GM23248 (cell line): ENCODE measurements around the gene C9orf72. TPM values are rescaled to one million over a fixed set of nuclear protein-coding genes. Genes with fewer than 3 reads are reported as not detected.
"Not testable (repeated sequence)": the region's sequence is repeated elsewhere in the genome, so short reads cannot be mapped to it uniquely, and the experiment has no call there.

Source experiments
- DNase-seq: peaks from one replicate; pipeline ENCODE4 v3.0.0-alpha.2; 2015
- H2AFZ ChIP-seq: fragments of 200-600 bp; sonication (generic); 2 replicates; pipeline ENCODE4 v1.6.1; 2016; ENCODE audit warnings: antibody characterized with exemption
- H3F3A ChIP-seq: fragments of 200-600 bp; sonication (generic); 2 replicates; pipeline ENCODE4 v1.6.1; 2016; ENCODE audit warnings: mild to moderate bottlenecking, antibody characterized with exemption, mixed run types; ENCODE audit not compliant: insufficient read depth
- H3K27ac ChIP-seq: fragments of 200-600 bp; sonication (generic); 2 replicates; pipeline ENCODE4 v1.5.1; 2016; ENCODE audit warnings: mild to moderate bottlenecking
- H3K27me3 ChIP-seq: fragments of 200-600 bp; sonication (generic); replicated peaks from 2 replicates; pipeline ENCODE4 v1.6.1; 2016; ENCODE audit warnings: mild to moderate bottlenecking; ENCODE audit not compliant: insufficient read depth
- H3K36me3 ChIP-seq: fragments of 200-600 bp; sonication (generic); 2 replicates; pipeline ENCODE4 v1.6.1; 2016; ENCODE audit warnings: low read depth, mild to moderate bottlenecking
- H3K4me1 ChIP-seq: fragments of 200-600 bp; sonication (generic); 2 replicates; pipeline ENCODE4 v1.6.1; 2016; ENCODE audit warnings: mild to moderate bottlenecking; ENCODE audit not compliant: insufficient read depth
- H3K4me2 ChIP-seq: fragments of 200-600 bp; sonication (generic); one replicate; pipeline ENCODE4 v1.6.1; 2016; ENCODE audit warnings: mild to moderate bottlenecking; ENCODE audit not compliant: unreplicated experiment
- H3K4me3 ChIP-seq: fragments of 200-600 bp; sonication (generic); 2 replicates; pipeline ENCODE4 v1.5.1; 2016; ENCODE audit warnings: mild to moderate bottlenecking
- H3K79me2 ChIP-seq: fragments of 200-600 bp; sonication (generic); 2 replicates; pipeline ENCODE4 v1.6.1; 2016; ENCODE audit warnings: mild to moderate bottlenecking; ENCODE audit not compliant: insufficient read depth
- H3K9ac ChIP-seq: fragments of 200-600 bp; sonication (generic); 2 replicates; pipeline ENCODE4 v1.6.1; 2016; ENCODE audit warnings: mild to moderate bottlenecking
- H3K9me2 ChIP-seq: fragments of 200-600 bp; sonication (generic); 2 replicates; pipeline ENCODE4 v1.6.1; 2016; ENCODE audit warnings: mixed run types, mild to moderate bottlenecking, moderate library complexity; ENCODE audit not compliant: insufficient read depth
- H3K9me3 ChIP-seq: fragments of 200-600 bp; sonication (generic); one replicate; pipeline ENCODE4 v1.6.1; 2017; ENCODE audit warnings: low read depth
- H4K20me1 ChIP-seq: fragments of 200-600 bp; sonication (generic); 2 replicates; pipeline ENCODE4 v1.6.0; 2016; ENCODE audit not compliant: insufficient read depth
- EZH2 ChIP-seq: fragments of 200-600 bp; sonication (generic); IDR thresholded peaks from 2 replicates; pipeline ENCODE4 v1.6.1; 2018; ENCODE audit warnings: antibody characterized with exemption, mild to moderate bottlenecking; ENCODE audit not compliant: insufficient read depth, poor library complexity, severe bottlenecking
- EZH2phosphoT487 ChIP-seq: fragments of 200-600 bp; sonication (generic); IDR thresholded peaks from 2 replicates; pipeline ENCODE4 v1.6.1; 2018; ENCODE audit warnings: antibody characterized with exemption, moderate library complexity, mild to moderate bottlenecking, low read depth; ENCODE audit not compliant: insufficient read depth
- WGBS, 2 experiments: methylation state at CpG; one replicate each; pipeline ENCODE4 v1.1.6; 2015 to 2017; ENCODE audit warnings: low lambda C conversion rate in 2 of 2, low coverage in 1 of 2; ENCODE audit errors: missing lambda C conversion rate in 2 of 2; 5-methylcytosine and 5-hydroxymethylcytosine counted together
- in situ Hi-C: fragments of 300-500 bp; cut with MboI; formaldehyde crosslinking; loops from 2 replicates; pipeline ENCODE4 v1.15.0; 2020
- polyA plus RNA-seq: library from polyadenylated mRNA; unstranded; fragments of >200 nt; fragmentation: Nextera tagmentation; extraction: Ambion mirVana; gene quantifications from 2 replicates; pipeline ENCODE4 v1.2.1, GENCODE V29; 2016
- total RNA-seq: library from RNA; depleted of rRNA; stranded (reverse); fragments of >200 nt; shearing (Covaris generic); gene quantifications from 2 replicates; pipeline ENCODE4 v1.2.3, GENCODE V29; 2014; rRNA removed

The C9orf72 gene
- total and polyA plus RNA-seq, 2 experiments from 2014 or later, result 3.3 to 4.0 TPM

GRCh38 chr9:27504259-27504658, 69.0 kb downstream of the C9orf72 start:
- Histone ChIP-seq H3K27ac (no peak overlapping the region), H2AFZ (no peak overlapping the region), H3K9me2 (no peaks in the 10 kb centered on the region), H3K9ac (no peak overlapping the region), H3K27me3 (no peaks in the 10 kb centered on the region), H3K9me3 (no peaks in the 10 kb centered on the region), H3K4me3 (no peak overlapping the region), H4K20me1 (no peaks in the 10 kb centered on the region), H3K4me2 (no peak overlapping the region), H3K36me3 (no peaks in the 10 kb centered on the region), H3F3A (0 out of 2 replicates have a peak, but pooled peaks cover 4% of the 10 kb centered on the region), H3K4me1 (peaks cover 3% of the 10 kb centered on the region), H3K79me2 (no peaks in the 10 kb centered on the region)
- no peak for TF ChIP-seq EZH2phosphoT487
- in situ Hi-C loops, result no loop called here
- DNase-seq, result no peak

- Histone ChIP-seq H3K4me1 (peaks cover 6% of the 10 kb centered on the region), H3K27ac (no peak overlapping the region), H3K79me2 (no peaks in the 10 kb centered on the region), H3K36me3 (no peaks in the 10 kb centered on the region), H4K20me1 (no peaks in the 10 kb centered on the region), H3K9me3 (no peaks in the 10 kb centered on the region), H3K27me3 (no peaks in the 10 kb centered on the region), H3F3A (0 out of 2 replicates have a peak, but pooled peaks cover 6% of the 10 kb centered on the region), H3K9ac (no peak overlapping the region), H3K9me2 (no peaks in the 10 kb centered on the region), H3K4me3 (no peak overlapping the region), H3K4me2 (no peak overlapping the region), H2AFZ (no peak overlapping the region)
- WGBS, 2 experiments, result 58 to 71% methylated on average over 4 of the region's 4 CpGs
- DNase-seq, result no peak
- in situ Hi-C loops, result no loop called here
- TF ChIP-seq EZH2phosphoT487 (no peak), EZH2 (no peak)
Observed at GRCh38 chr9:27503623-27504022, 69.7 kb downstream of the C9orf72 start.

- H3K4me1 ChIP-seq, H2AFZ ChIP-seq, H3K27me3 ChIP-seq, H3K4me2 ChIP-seq, H3K9me2 ChIP-seq, H3K4me3 ChIP-seq, H3K27ac ChIP-seq, H3K9ac ChIP-seq, H4K20me1 ChIP-seq, H3F3A ChIP-seq, H3K9me3 ChIP-seq, H3K36me3 ChIP-seq, in situ Hi-C loops, DNase-seq, H3K79me2 ChIP-seq: not testable (repeated sequence)
- 79 to 87% methylated on average over 3 of the region's 3 CpGs for WGBS, 2 experiments
Observed at GRCh38 chr9:27500902-27501301, 72.4 kb downstream of the C9orf72 start.

- Histone ChIP-seq H3K79me2 (no peaks in the 10 kb centered on the region), H3K9ac (no peak overlapping the region), H2AFZ (0 out of 2 replicates have a peak overlapping the region, but pooled peaks have one; percentile 7), H3K4me3 (no peak overlapping the region), H3K27me3 (no peaks in the 10 kb centered on the region), H3K27ac (no peak overlapping the region), H3K9me2 (0 out of 2 replicates have a peak, but pooled peaks cover 3% of the 10 kb centered on the region), H3K9me3 (no peaks in the 10 kb centered on the region), H4K20me1 (no peaks in the 10 kb centered on the region), H3K4me1 (peaks cover 6% of the 10 kb centered on the region), H3K4me2 (no peak overlapping the region), H3K36me3 (no peaks in the 10 kb centered on the region), H3F3A (0 out of 2 replicates have a peak, but pooled peaks cover 6% of the 10 kb centered on the region)
- in situ Hi-C loops, result no loop called here
- peak; percentile 37 for DNase-seq
- TF ChIP-seq EZH2, result no peak
- TF ChIP-seq EZH2phosphoT487, result no peak
- WGBS, 2 experiments, result 12 to 14% methylated on average over 2 of the region's 2 CpGs
Observed at GRCh38 chr9:27499451-27499850, 73.8 kb downstream of the C9orf72 start.

- Histone ChIP-seq H3K4me3 (no peak overlapping the region), H3K4me1 (peaks cover 6% of the 10 kb centered on the region), H3K27ac (no peak overlapping the region), H3K9me3 (no peaks in the 10 kb centered on the region), H3K9me2 (0 out of 2 replicates have a peak, but pooled peaks cover 3% of the 10 kb centered on the region), H3K36me3 (no peaks in the 10 kb centered on the region), H3K79me2 (no peaks in the 10 kb centered on the region), H3F3A (0 out of 2 replicates have a peak, but pooled peaks cover 6% of the 10 kb centered on the region), H3K27me3 (no peaks in the 10 kb centered on the region), H4K20me1 (no peaks in the 10 kb centered on the region), H3K4me2 (no peak overlapping the region), H3K9ac (no peak overlapping the region), H2AFZ (no peak overlapping the region)
- in situ Hi-C loops, result no loop called here
- WGBS, 2 experiments, result 73 to 79% methylated on average over 11 of the region's 11 CpGs
- TF ChIP-seq EZH2phosphoT487, result no peak
- no peak for TF ChIP-seq EZH2
- no peak for DNase-seq
Observed at GRCh38 chr9:27497883-27498417, 75.3 kb downstream of the C9orf72 start.

Other genes starting within 250 kb of the C9orf72 start
- not detected in 2 replicates for gene IFNK, start 49.2 kb downstream of the C9orf72 start, total RNA-seq
- not detected in 2 replicates for gene IFNK, start 49.2 kb downstream of the C9orf72 start, polyA plus RNA-seq
- gene MOB3B, start 43.7 kb downstream of the C9orf72 start, total RNA-seq, result not detected in 2 replicates
- gene MOB3B, start 43.7 kb downstream of the C9orf72 start, polyA plus RNA-seq, result 0.06 and 0.08 TPM in 2 replicates